Activated CD4-positive, alpha-beta T cell treated with anti-CD3 and anti-CD28 coated beads, Interleukin-2, amount 10 ng/mL, durations not matched to agents 24 days and 14 days (primary cell): ENCODE measurements around the gene P3H2. TPM values are rescaled to one million over a fixed set of nuclear protein-coding genes. Genes with fewer than 3 reads are reported as not detected.
A peak's percentile ranks its signal among the peaks of the same experiment; 100 is the strongest.

Experiments used
- DNase-seq: peaks from one replicate; pipeline ENCODE4 v3.0.0; 2022
- H3K27ac Mint-ChIP-seq: one replicate; pipeline ENCODE4 v1.8.0; 2022; ENCODE audit warnings: mild to moderate bottlenecking, mixed read lengths
- H3K27me3 Mint-ChIP-seq: one replicate; pipeline ENCODE4 v1.8.0; 2022; ENCODE audit warnings: mixed read lengths
- H3K36me3 Mint-ChIP-seq: one replicate; pipeline ENCODE4 v1.8.0; 2022; ENCODE audit warnings: low read depth, mild to moderate bottlenecking, mixed read lengths
- H3K4me1 Mint-ChIP-seq: one replicate; pipeline ENCODE4 v1.8.0; 2021; ENCODE audit warnings: mixed read lengths
- H3K4me3 Mint-ChIP-seq: one replicate; pipeline ENCODE4 v1.8.0; 2022; ENCODE audit warnings: mild to moderate bottlenecking, moderate library complexity, mixed read lengths
- H3K9me3 Mint-ChIP-seq: one replicate; pipeline ENCODE4 v1.8.0; 2021; ENCODE audit warnings: mixed read lengths
- intact Hi-C: fragments of 100-400 bp; cut with micrococcal nuclease; formaldehyde crosslinking; loops from one replicate; pipeline ENCODE4 v1.15.1; 2023
- total RNA-seq: library from RNA; stranded (reverse); gene quantifications from 2 replicates; pipeline ENCODE4 v1.2.3, GENCODE V29; 2022

Gene P3H2
- total RNA-seq, 1 donor from 2014 or later, result not detected

DNA sequence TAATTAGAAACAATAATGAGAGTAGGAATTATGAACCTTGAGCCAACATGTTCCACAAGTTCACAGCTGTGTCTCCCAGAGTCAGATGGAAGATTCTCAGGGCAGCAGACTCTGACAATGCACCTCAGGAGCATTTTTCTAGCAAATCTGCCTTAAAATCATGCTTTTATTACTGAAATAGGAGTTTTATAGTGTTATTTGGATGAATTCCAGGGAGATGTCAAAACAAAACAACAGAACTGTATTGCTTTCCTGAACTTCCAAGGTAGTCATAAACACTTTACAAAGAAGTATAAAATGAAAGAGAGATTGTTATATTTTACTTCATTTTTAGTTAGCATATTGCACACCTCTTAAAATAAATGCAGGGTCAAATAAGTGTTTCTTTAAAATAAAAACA is 77.0 kb downstream of the P3H2 start:
- Mint-ChIP-seq H3K27me3 (peaks cover 8% of the 10 kb centered on the region), H3K36me3 (no peaks in the 10 kb centered on the region), H3K4me1 (no peaks in the 10 kb centered on the region), H3K27ac (no peak overlapping the region), H3K4me3 (no peak overlapping the region), H3K9me3 (no peaks in the 10 kb centered on the region)
- intact Hi-C loops, result no loop called here
- DNase-seq, result no peak

DNA sequence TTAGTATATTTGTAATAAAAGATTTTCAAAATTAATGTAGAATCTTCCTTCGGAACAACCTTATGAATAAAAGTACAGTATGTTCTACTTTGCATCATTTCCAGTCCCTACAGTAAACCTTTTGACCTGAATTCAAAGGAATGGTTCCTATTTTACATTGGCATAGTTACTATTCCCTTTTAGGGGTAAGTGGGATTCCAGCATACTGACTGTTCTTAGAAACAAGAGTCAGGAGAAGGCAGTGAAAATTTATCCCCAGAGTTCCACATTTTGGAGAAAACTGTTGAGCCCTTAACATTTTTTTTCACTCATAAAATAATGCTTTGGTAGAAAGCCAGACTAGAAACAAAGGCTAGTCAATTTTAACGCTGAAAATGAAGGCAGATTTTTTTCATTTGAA is 78.1 kb downstream of the P3H2 start:
- Mint-ChIP-seq H3K4me3 (no peak overlapping the region), H3K9me3 (no peaks in the 10 kb centered on the region), H3K36me3 (no peaks in the 10 kb centered on the region)

DNA sequence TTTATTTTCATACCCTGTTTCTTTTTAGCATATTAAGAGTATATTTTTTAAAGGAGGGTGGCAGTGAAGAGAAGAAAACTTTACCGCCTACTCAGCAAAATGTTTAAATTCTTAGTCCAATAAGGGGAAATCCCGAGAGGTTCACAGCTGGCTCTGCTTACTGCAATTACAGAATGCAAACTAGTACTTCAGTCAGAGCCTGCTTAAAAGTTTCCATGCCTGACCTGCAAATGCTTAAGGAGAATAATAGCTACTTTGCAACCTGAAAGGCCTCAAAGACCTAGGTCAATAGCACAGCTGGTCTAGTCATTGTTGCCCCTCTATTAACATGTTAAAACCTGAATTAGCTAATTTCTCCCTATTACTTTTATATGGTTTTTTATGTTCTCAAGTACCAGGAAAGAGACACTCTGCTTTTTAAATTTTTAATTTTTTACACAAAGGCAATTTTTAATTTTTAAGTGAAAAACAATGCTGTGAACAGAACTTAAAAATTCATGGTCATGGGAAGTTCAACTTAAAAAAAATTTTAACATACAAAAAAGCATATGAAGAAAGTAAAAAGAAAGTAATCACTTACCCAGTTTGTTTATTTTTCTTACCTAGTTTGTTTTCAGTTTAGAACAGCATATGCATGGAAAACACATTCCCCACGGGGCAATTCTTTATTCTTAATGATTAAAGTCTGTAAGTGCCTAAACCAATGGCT is 79.2 kb downstream of the P3H2 start:
- no peaks in the 10 kb centered on the region for H3K9me3 Mint-ChIP-seq
- H3K4me3 Mint-ChIP-seq, result no peak overlapping the region
- H3K36me3 Mint-ChIP-seq, result no peaks in the 10 kb centered on the region
- no peaks in the 10 kb centered on the region for H3K4me1 Mint-ChIP-seq
- intact Hi-C loops, result no loop called here
- peaks cover 6% of the 10 kb centered on the region for H3K27me3 Mint-ChIP-seq
- H3K27ac Mint-ChIP-seq, result no peak overlapping the region
- no peak for DNase-seq

More for the DNA sequence above, 78.1 kb downstream of the P3H2 start:
- H3K4me1 Mint-ChIP-seq, result no peaks in the 10 kb centered on the region
- no peak overlapping the region for H3K27ac Mint-ChIP-seq
- peaks cover 7% of the 10 kb centered on the region for H3K27me3 Mint-ChIP-seq
- intact Hi-C loops, result no loop called here
- DNase-seq, result no peak

DNA sequence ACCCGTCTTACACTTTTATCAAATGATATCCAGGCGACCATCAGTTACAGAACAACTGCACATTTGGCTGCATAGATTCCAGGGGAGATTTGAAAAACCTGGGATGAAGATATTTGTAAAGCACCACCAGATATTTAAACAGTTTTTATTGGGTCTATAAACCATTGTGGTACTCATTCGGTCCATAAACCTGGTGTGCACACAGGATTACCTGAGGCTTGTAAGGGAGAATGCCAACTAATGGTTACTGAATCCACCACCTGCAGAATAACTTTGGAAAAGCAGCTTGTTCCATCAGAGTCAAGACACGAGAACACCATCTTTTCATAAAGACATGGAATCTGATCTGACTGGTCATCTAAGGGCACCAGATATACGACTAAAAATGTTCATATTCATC is 80.6 kb downstream of the P3H2 start:
- Mint-ChIP-seq H3K4me3 (no peak overlapping the region), H3K9me3 (no peaks in the 10 kb centered on the region), H3K27me3 (peaks cover 8% of the 10 kb centered on the region), H3K27ac (no peak overlapping the region), H3K4me1 (no peaks in the 10 kb centered on the region), H3K36me3 (no peaks in the 10 kb centered on the region)
- no peak for DNase-seq
- intact Hi-C loops, result no loop called here

DNA sequence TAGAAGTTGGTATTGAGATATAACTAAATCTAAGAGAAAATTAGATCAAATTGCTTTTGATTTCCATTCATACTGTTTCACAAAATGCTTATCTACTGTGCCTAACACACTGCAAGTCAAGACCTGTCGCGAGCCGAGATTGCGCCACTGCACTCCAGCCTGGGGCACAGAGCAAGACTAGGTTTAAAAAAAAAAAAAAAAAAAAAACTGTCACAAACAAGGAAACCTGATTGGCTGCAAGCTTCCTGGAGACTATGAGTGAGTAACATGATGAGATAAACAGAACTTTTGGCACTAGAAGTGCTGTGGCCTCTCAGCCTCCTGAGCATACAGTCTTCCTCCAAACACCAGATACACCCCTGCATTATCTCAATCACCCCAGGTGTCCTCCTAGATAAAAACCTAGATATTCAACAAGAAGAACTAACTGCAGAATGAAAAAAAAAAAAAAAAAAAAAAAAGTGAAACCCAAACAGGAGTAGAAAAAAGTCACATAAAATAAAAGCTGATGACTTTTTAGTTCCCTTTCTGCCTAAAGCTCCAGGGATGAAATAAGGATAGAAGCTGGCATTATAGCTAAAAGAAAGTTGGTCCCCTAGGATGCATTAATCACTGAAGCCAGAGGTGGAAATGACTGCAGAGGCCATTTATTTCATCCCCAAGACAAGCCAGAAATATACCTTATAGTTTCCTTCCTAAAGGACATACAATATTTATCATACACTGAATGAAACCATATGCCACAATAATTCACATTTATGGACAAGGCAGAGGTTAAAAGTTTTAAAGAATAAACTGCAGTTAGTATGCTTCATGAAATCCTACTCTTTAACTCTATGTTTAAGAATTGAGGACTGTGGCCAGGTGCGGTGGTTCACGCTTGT is 82.4 kb downstream of the P3H2 start:
- Mint-ChIP-seq H3K4me3 (no peak overlapping the region), H3K27me3 (peaks cover 8% of the 10 kb centered on the region), H3K36me3 (no peaks in the 10 kb centered on the region), H3K27ac (no peak overlapping the region), H3K9me3 (no peaks in the 10 kb centered on the region), H3K4me1 (no peaks in the 10 kb centered on the region)
- no peak for DNase-seq
- intact Hi-C loops, result no loop called here

DNA sequence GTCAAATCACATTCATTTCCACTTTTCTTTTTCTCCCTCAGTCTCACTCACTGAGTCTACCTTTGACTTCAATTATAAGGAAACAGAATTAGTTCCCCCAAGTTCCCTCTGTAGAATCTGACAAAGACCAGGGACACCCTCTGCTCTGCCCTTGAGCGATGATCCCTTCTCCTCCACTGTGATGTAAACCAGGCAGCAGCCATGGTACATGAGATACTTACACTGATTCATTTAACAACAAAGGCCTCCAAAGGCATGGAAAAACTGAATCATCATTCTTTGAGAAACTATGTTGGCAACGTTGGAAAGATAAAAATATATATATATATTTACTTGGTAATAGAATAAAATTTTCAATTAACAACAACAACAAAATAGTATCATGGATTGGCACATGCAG is 84.1 kb downstream of the P3H2 start:
- intact Hi-C loops, result no loop called here

DNA sequence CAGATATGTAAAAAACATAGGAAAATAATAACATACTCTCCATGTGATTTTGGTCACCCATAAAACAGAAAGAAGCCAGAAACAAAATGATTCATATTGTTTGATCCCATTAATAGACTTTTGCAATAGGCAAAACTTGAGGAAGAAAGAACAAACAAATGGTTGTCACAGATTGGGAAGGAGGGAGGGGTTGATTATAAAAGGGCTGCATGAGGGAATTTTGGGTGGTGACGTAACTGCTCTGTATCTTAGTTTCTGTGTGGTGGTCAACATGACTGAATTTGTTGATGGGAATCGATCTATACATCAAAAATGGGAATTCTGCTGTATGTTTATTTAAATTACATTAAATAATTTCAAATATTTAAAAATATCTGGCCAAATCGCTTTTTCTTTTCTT is 86.3 kb downstream of the P3H2 start:
- Mint-ChIP-seq H3K27me3 (peaks cover 4% of the 10 kb centered on the region), H3K4me3 (no peak overlapping the region), H3K4me1 (no peaks in the 10 kb centered on the region), H3K27ac (no peak overlapping the region), H3K36me3 (no peaks in the 10 kb centered on the region), H3K9me3 (no peaks in the 10 kb centered on the region)
- DNase-seq, result no peak
- intact Hi-C loops, result no loop called here

More for the DNA sequence above, 84.1 kb downstream of the P3H2 start:
- H3K27me3 Mint-ChIP-seq, result peaks cover 4% of the 10 kb centered on the region
- no peaks in the 10 kb centered on the region for H3K9me3 Mint-ChIP-seq
- H3K27ac Mint-ChIP-seq, result no peak overlapping the region
- H3K4me3 Mint-ChIP-seq, result no peak overlapping the region
- DNase-seq, result no peak
- H3K36me3 Mint-ChIP-seq, result no peaks in the 10 kb centered on the region
- no peaks in the 10 kb centered on the region for H3K4me1 Mint-ChIP-seq

DNA sequence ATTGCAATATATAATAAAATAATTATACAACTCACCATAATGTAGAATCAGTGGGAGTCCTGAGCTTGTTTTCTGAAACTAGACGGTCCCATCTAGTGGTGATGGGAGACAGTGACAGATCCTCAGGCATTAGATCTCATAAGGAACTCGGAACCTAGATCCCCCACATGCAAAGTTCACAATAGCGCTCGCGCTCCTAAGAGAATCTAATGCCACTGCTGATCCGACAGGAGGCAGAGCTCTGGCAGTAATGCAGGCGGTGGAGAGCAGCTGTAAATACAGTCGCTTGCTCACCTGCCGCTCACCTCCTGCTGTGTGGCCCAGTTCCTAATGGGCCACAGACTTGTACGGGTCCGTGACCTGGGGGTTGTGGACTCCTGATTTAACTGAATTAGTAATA is 87.8 kb downstream of the P3H2 start:
- Mint-ChIP-seq H3K27me3 (peaks cover 5% of the 10 kb centered on the region), H3K9me3 (no peaks in the 10 kb centered on the region), H3K4me3 (no peak overlapping the region), H3K4me1 (no peaks in the 10 kb centered on the region), H3K27ac (no peak overlapping the region), H3K36me3 (no peaks in the 10 kb centered on the region)
- intact Hi-C loops, result no loop called here
- DNase-seq, result no peak

DNA sequence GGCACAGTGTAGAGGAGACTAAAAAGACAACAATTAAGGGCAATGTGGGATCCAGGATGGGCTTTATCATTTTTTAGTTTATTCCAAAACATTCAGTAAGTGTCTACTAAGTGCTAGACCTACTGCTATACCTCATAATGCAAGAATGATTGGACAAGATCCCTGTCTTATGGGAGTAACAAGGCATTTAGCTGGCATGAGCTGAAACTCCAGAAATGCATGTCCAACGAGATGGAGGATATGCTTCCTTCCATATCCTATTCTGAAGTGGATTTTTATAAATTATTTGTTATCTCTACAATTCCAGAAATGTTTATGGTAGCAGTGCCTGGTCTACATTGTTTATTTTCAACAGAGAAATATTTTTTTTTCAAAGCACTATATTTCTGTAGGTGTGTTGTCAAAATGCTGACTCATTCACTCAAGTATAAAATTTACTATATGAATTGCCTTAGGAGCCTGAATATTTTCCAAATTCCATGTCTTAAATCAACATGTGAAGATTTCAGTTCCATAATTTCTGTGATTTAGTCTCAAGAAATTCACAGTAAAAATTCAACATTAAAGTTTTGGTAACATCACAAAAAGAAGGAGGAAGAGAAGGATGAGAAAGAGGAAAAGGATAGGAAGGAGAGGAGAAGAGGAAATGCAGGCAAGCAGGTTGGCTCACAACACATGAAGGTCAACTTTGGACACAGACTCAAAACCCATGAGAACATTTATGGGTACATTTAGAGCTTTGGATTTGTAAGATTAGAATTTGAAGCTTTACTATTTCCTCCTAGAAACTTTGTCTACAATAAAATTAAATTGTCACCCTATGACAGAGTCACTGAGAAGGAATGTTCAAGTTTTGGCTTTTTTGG is 88.6 kb downstream of the P3H2 start:
- no peak for DNase-seq
- Mint-ChIP-seq H3K27ac (no peak overlapping the region), H3K27me3 (peaks cover 5% of the 10 kb centered on the region), H3K4me3 (no peak overlapping the region), H3K36me3 (no peaks in the 10 kb centered on the region), H3K9me3 (no peaks in the 10 kb centered on the region), H3K4me1 (no peaks in the 10 kb centered on the region)
- intact Hi-C loops, result no loop called here

DNA sequence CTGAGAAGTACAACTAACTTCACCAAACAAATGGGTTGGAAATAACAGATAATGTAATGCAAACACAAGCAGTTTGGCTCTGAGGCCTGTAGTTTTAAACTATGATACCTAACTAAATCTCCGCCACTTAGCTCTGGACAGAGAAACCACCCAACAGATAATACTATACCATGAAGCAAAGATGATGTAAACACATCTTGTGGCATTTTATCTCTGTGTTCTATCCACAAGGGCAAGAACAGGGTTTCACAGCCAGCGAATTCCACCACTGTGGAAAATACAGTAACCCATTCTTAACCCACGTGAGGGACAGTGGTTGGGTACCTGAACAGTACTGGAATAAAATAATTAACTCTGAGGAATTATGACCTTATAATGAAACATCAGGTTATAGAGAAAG is 93.6 kb downstream of the P3H2 start:
- Mint-ChIP-seq H3K4me3 (no peak overlapping the region), H3K36me3 (no peaks in the 10 kb centered on the region), H3K27ac (no peak overlapping the region), H3K4me1 (no peaks in the 10 kb centered on the region), H3K9me3 (no peaks in the 10 kb centered on the region), H3K27me3 (peaks cover 1% of the 10 kb centered on the region)
- DNase-seq, result no peak
- intact Hi-C loops, result no loop called here

DNA sequence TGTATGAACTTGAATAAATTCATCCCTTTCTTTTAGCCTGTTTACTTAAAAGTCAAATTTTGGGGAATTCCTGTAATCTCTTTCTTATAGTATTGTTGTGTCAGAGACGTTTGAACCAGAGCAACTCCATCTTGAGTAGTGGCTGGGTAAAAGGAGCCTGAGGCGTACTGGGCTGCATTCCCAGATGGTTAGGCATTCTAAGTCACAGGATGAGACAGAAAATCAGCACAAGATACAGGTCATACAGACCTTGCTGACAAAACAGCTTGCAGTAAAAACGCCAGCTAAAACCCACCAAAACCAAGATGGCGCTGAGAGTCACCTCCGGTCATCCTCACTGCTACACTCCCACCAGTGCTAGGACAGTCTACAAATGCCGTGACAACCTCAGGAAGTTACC is 94.5 kb downstream of the P3H2 start:
- no peaks in the 10 kb centered on the region for H3K4me1 Mint-ChIP-seq
- DNase-seq, result peak; percentile 18
- H3K36me3 Mint-ChIP-seq, result no peaks in the 10 kb centered on the region
- H3K27ac Mint-ChIP-seq, result no peak overlapping the region
- no peaks in the 10 kb centered on the region for H3K9me3 Mint-ChIP-seq
- peaks cover 3% of the 10 kb centered on the region for H3K27me3 Mint-ChIP-seq
- H3K4me3 Mint-ChIP-seq, result no peak overlapping the region
- intact Hi-C loops, result no loop called here

DNA sequence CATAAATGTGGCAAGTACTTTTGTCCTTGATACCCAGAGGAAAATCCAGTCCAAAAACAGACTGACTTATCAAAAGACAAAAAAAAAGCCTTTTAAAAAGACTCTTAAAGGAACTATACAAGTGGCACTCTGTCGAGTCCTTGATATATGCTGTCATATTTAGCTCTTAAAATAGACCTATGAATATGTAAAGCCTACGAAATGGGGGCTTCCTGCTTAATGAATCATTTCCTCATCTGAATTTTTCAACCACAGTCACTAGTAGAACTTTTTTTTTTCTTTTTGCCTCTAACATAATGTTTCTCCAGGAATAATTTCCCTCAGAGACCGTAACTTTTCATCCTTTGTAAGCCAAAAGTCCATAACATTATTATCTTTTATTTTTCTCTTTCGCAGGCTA is 95.8 kb downstream of the P3H2 start:
- Mint-ChIP-seq H3K27ac (no peak overlapping the region), H3K4me1 (no peaks in the 10 kb centered on the region), H3K27me3 (peaks cover 3% of the 10 kb centered on the region), H3K36me3 (no peaks in the 10 kb centered on the region), H3K4me3 (no peak overlapping the region), H3K9me3 (no peaks in the 10 kb centered on the region)
- intact Hi-C loops, result no loop called here
- no peak for DNase-seq

DNA sequence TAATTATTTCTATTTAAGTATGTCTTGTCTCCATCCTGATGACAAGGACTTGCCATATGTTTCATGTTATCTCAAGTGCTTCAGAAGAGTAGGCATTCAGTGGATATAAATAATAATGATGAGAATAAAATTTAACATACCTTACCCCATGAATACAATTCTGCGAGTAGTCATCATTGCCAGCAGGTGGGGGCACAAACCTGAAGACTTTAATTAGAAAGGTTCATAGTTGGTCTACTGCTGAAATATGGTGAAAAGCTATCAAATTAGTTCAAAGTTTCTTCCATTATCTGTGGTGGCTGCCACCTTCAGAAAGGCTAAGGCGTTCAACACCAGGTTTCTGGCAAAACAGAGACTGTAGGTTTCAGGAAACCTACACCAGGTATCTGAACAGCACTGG is 100.9 kb downstream of the P3H2 start:
- DNase-seq, result no peak
- H3K9me3 Mint-ChIP-seq, result no peaks in the 10 kb centered on the region
- H3K27me3 Mint-ChIP-seq, result peaks cover 3% of the 10 kb centered on the region
- H3K4me3 Mint-ChIP-seq, result no peak overlapping the region
- H3K4me1 Mint-ChIP-seq, result no peaks in the 10 kb centered on the region
- intact Hi-C loops, result no loop called here
- no peaks in the 10 kb centered on the region for H3K36me3 Mint-ChIP-seq
- no peak overlapping the region for H3K27ac Mint-ChIP-seq

DNA sequence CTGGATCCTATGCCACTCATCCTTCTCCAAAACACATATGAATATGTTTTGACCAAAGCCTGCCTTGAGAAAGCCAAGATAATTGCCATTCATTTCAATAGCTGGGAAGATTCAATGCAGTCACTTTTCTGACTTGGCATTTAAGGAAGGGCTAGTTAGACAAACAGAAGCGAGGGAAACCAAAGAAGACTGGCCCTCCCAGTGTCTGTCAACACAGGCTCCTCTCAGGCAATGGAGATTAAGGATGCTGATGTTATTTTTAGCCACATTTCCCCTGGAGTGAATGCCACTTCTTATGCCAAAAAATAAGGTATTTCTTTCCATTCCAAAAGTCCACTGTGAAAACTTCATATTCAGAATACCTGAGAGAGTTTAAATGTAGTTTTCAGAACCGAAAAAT is 101.7 kb downstream of the P3H2 start:
- Mint-ChIP-seq H3K9me3 (no peaks in the 10 kb centered on the region), H3K27me3 (peaks cover 3% of the 10 kb centered on the region), H3K4me3 (no peak overlapping the region), H3K36me3 (no peaks in the 10 kb centered on the region), H3K4me1 (no peaks in the 10 kb centered on the region), H3K27ac (no peak overlapping the region)
- intact Hi-C loops, result no loop called here
- DNase-seq, result no peak
